Suprapubic skin (tissue), 4 donors: ENCODE measurements around the gene NDUFAF2. TPM values are rescaled to one million over a fixed set of nuclear protein-coding genes. Genes with fewer than 3 reads are reported as not detected.
"Not testable (repeated sequence)": the region's sequence is repeated elsewhere in the genome, so short reads cannot be mapped to it uniquely, and the experiment has no call there.

Experiments used
- DNase-seq, 2 donors: peaks; one replicate each; pipeline ENCODE4 v3.0.0-alpha.2; 2019; ENCODE audit warnings: low spot score in 2 of 2
- H3K27ac ChIP-seq: fragments of 200-600 bp; sonication (generic); one replicate; pipeline ENCODE4 v1.5.1; 2019
- H3K27me3 ChIP-seq: fragments of 200-600 bp; sonication (generic); one replicate; pipeline ENCODE4 v1.5.1; 2019
- H3K36me3 ChIP-seq: fragments of 200-600 bp; sonication (generic); one replicate; pipeline ENCODE4 v1.5.1; 2019
- H3K4me1 ChIP-seq: fragments of 200-600 bp; sonication (generic); one replicate; pipeline ENCODE4 v1.5.1; 2019
- H3K4me3 ChIP-seq: fragments of 200-600 bp; sonication (generic); one replicate; pipeline ENCODE4 v1.5.1; 2019; ENCODE audit warnings: mild to moderate bottlenecking
- H3K9me3 ChIP-seq: fragments of 200-600 bp; sonication (generic); one replicate; pipeline ENCODE4 v1.5.1; 2019
- EP300 ChIP-seq: sonication (generic); formaldehyde crosslinking; IDR thresholded peaks from one replicate; pipeline ENCODE4 v1.6.1; 2017; ENCODE audit warnings: antibody characterized with exemption
- POLR2A ChIP-seq, 2 donors: fragments of 450-650 bp; IDR thresholded peaks; one replicate each; pipeline ENCODE4 v1.6.1; 2017; ENCODE audit warnings: antibody characterized with exemption in 2 of 2, mild to moderate bottlenecking in 2 of 2, moderate library complexity in 2 of 2
- POLR2AphosphoS5 ChIP-seq, 3 donors: sonication (generic); formaldehyde crosslinking; IDR thresholded peaks; one replicate each; pipeline ENCODE4 v1.6.1; 2017; ENCODE audit warnings: antibody characterized with exemption in 3 of 3
- WGBS: methylation state at CpG from one replicate; pipeline ENCODE4 v1.1.5; 2018; 5-methylcytosine and 5-hydroxymethylcytosine counted together
- total RNA-seq, 4 donors: library from RNA; depleted of rRNA; stranded (reverse); fragments of >200 nt; gene quantifications; one replicate each; pipeline ENCODE4 v1.1.0, GENCODE V29; 2016
- TF ChIP-seq, protein P1 (sequence below), 2 donors: fragments of 200-600 bp in 1 of 2; fragments of 450-650 bp in 1 of 2; sonication (generic) in 1 of 2; IDR thresholded peaks; one replicate each; pipeline ENCODE4 v1.5.1; 2016 to 2019; ENCODE audit warnings: antibody characterized with exemption in 2 of 2, mild to moderate bottlenecking in 1 of 2, moderate library complexity in 1 of 2

NDUFAF2 gene
- total RNA-seq, 4 donors from 2014 or later, result 15.6 to 20.4 (median 17.5) TPM

DNA sequence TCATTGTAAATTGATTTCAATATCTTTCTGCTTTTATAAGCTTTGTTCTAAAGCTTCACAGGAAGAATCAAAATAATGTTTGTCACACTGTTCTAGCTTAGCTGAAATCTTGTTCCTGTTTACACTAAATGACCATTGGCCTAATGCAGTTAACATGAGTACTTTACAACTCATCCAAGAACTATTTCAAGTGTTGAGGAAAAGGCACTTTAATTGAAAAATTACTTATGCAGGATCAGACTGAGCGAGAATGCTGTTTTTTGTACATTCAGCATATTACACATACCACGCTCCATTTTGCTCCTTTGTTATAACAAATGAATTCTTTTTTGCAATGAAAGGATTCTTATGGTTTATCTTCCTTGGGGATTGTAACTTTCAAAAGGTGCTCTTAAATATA lies 239.7 kb downstream of the NDUFAF2 start:
- TF ChIP-seq POLR2AphosphoS5 (IDR thresholded peaks at IDR 0.05) (no peak), POLR2A (IDR thresholded peaks at IDR 0.05) (no peak), EP300 (no peak)
- TF ChIP-seq, protein P1, sequence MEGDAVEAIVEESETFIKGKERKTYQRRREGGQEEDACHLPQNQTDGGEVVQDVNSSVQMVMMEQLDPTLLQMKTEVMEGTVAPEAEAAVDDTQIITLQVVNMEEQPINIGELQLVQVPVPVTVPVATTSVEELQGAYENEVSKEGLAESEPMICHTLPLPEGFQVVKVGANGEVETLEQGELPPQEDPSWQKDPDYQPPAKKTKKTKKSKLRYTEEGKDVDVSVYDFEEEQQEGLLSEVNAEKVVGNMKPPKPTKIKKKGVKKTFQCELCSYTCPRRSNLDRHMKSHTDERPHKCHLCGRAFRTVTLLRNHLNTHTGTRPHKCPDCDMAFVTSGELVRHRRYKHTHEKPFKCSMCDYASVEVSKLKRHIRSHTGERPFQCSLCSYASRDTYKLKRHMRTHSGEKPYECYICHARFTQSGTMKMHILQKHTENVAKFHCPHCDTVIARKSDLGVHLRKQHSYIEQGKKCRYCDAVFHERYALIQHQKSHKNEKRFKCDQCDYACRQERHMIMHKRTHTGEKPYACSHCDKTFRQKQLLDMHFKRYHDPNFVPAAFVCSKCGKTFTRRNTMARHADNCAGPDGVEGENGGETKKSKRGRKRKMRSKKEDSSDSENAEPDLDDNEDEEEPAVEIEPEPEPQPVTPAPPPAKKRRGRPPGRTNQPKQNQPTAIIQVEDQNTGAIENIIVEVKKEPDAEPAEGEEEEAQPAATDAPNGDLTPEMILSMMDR (IDR thresholded peaks at IDR 0.05), result no peak

DNA sequence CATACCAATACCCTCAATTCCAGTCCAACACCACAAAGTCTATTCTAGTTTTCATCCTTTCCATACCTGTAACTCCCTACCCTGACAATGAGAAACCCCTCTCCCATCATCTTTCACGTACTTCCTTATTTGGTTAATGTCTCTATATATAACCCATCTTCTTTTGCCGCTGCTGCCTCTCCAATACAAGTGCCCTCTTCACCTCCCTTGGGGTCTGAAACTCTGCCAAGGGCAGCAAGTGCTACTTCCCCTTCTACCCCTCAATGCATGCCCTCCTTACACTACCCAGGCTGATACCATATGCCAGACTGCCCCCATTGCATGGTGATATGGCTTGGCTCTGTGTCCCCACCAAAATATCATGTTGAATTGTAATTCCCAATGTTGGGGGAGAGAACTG lies 241.6 kb downstream of the NDUFAF2 start:
- H3K27ac ChIP-seq, result no peak overlapping the region
- H3K9me3 ChIP-seq, result no peaks in the 10 kb centered on the region
- WGBS, result 86% methylated on average over 2 of the region's 2 CpGs
- no peaks in the 10 kb centered on the region for H3K36me3 ChIP-seq
- no peak overlapping the region for H3K4me3 ChIP-seq
- TF ChIP-seq, protein P1 (IDR thresholded peaks at IDR 0.05), result no peak
- no peak for TF ChIP-seq POLR2AphosphoS5 (IDR thresholded peaks at IDR 0.05)
- TF ChIP-seq POLR2A (IDR thresholded peaks at IDR 0.05), result no peak
- no peak for TF ChIP-seq EP300
- no peaks in the 10 kb centered on the region for H3K27me3 ChIP-seq
- DNase-seq, result no peak
- no peaks in the 10 kb centered on the region for H3K4me1 ChIP-seq

More for the DNA sequence above, 239.7 kb downstream of the NDUFAF2 start:
- no peaks in the 10 kb centered on the region for H3K4me1 ChIP-seq
- H3K27ac ChIP-seq, result no peak overlapping the region
- H3K36me3 ChIP-seq, result no peaks in the 10 kb centered on the region
- 87% methylated on average over 2 of the region's 2 CpGs for WGBS
- H3K9me3 ChIP-seq, result no peaks in the 10 kb centered on the region
- no peak overlapping the region for H3K4me3 ChIP-seq
- DNase-seq, result no peak
- no peaks in the 10 kb centered on the region for H3K27me3 ChIP-seq

DNA sequence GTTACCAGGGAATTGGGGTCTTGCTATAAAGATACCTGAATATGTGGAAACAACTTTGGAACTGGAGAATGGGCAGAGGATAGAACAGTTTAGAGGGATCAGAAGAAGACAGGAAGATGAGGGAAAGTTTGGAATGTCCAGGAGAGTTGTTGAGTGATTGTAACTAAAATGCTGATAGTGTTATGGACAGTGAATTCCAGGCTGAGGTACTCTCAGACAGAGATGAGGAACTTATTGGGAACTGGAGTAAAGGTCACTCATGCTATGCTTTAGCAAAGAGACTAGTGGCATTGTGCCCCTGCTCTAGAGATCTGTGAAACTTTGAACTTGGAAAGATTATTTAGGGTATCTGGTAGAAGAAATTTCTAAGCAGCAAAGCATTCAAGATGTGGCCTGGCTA lies 242.3 kb downstream of the NDUFAF2 start:
- DNase-seq, H3K36me3 ChIP-seq, H3K27me3 ChIP-seq, H3K4me1 ChIP-seq, H3K4me3 ChIP-seq, H3K27ac ChIP-seq, H3K9me3 ChIP-seq: not testable (repeated sequence)

DNA sequence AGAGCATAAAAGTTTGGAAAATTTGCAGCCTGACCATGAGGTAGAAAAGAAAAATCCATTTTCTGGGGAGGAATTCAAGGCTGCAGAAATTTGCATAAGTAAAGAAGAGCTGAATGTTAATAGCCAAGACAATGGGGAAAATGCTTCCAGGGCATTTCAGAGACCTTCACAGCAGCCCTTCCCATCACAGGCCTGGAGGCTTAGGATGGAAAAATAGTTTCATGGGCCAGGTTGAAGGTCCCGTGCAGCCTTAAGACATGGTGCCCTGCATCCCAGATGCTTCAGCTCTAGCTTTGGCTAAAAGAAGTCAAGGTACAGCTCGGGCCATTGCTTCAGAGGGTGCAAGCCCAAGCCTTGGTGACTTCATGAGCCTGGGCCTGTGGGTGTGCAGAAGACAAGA lies 242.8 kb downstream of the NDUFAF2 start:
- not testable (repeated sequence) for H3K4me1 ChIP-seq, H3K36me3 ChIP-seq, DNase-seq, H3K27me3 ChIP-seq, H3K27ac ChIP-seq, H3K4me3 ChIP-seq, H3K9me3 ChIP-seq
- 94% methylated on average over 2 of the region's 2 CpGs for WGBS

DNA sequence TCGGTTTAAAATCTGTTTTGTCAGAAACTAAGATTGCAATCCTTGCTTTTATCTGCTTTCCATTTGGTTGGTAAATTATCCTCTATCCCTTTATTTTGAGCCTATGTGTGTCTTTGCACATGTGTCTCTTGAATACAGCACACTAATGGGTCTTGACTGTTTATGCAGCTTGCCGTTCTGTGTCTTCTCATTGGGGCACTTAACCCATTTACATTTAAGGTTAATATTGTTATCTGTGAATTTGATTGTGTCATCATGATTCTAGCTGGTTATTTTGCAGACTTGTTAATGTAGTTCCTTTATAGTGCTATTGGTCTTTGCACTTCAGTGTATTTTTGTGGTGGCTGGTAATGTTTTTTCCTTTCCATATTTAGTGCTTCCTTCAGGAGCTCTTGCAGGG lies 253.6 kb downstream of the NDUFAF2 start:
- TF ChIP-seq POLR2A (IDR thresholded peaks at IDR 0.05) (no peak), EP300 (no peak), POLR2AphosphoS5 (IDR thresholded peaks at IDR 0.05) (no peak)
- TF ChIP-seq, protein P1 (IDR thresholded peaks at IDR 0.05), result no peak
- no peaks in the 10 kb centered on the region for H3K27me3 ChIP-seq
- H3K9me3 ChIP-seq, result peaks cover 9% of the 10 kb centered on the region
- no peaks in the 10 kb centered on the region for H3K36me3 ChIP-seq
- H3K4me3 ChIP-seq, result no peak overlapping the region
- 91% methylated on average over 2 of the region's 2 CpGs for WGBS
- H3K4me1 ChIP-seq, result no peaks in the 10 kb centered on the region
- no peak for DNase-seq
- H3K27ac ChIP-seq, result no peak overlapping the region

DNA sequence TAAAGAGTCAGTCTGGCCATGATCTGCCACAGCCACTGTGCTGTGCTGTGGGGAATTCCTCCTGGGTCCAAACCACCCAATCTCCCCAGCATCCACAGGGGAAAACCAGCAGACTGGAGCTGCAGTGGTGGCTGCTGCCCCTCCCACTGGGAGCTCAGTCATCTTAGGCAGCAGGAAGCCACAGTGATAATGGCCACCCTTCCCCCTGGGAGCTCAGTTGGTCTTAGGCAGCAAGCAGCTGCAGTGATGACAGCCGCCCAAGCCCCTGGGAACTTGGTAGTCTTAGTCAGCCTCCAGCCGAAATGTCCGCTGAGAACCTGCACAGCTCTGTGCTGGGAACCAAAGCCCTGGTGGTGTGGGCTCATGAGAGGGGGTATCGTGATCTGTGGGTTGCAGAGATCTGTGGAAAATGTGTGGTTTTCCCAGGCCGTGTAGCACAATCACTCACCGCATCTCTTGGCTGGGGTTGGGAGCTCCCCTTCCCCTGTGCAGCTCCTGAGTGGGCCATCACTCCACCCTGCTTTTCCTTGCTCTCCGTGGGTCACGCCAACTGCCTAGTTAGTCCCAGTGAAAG lies 255.7 kb downstream of the NDUFAF2 start:
- H3K9me3 ChIP-seq, result peaks cover 9% of the 10 kb centered on the region
- DNase-seq, result no peak
- H3K36me3 ChIP-seq, result no peaks in the 10 kb centered on the region
- no peaks in the 10 kb centered on the region for H3K27me3 ChIP-seq
- H3K4me1 ChIP-seq, result no peaks in the 10 kb centered on the region
- H3K4me3 ChIP-seq, result no peak overlapping the region
- TF ChIP-seq, protein P1 (IDR thresholded peaks at IDR 0.05), result no peak
- TF ChIP-seq POLR2A (IDR thresholded peaks at IDR 0.05), result no peak
- no peak for TF ChIP-seq EP300
- no peak for TF ChIP-seq POLR2AphosphoS5 (IDR thresholded peaks at IDR 0.05)
- no peak overlapping the region for H3K27ac ChIP-seq
- WGBS, result 91% methylated on average over 5 of the region's 8 CpGs
